Lower leg skin (tissue), 3 donors: ENCODE results near the gene FAM200B.

Experiments used
- CTCF ChIP-seq, 3 donors: fragments of 450-650 bp; IDR thresholded peaks; one replicate each; pipeline ENCODE4 v1.5.1; 2016; ENCODE audit warnings: antibody characterized with exemption in 3 of 3, mild to moderate bottlenecking in 3 of 3, moderate library complexity in 2 of 3
- POLR2A ChIP-seq, 2 donors: fragments of 450-650 bp; IDR thresholded peaks; one replicate each; pipeline ENCODE4 v1.6.1; 2016 to 2017; ENCODE audit warnings: antibody characterized with exemption in 2 of 2, mild to moderate bottlenecking in 1 of 2, moderate library complexity in 1 of 2

GRCh38 chr4:15738877-15739276 is 57.2 kb downstream of the FAM200B start:
- no peak for TF ChIP-seq CTCF (IDR thresholded peaks at IDR 0.05)
- no peak for TF ChIP-seq POLR2A (IDR thresholded peaks at IDR 0.05)
